ENCODE measurements around the gene PRMT3. TPM values are rescaled to one million over a fixed set of nuclear protein-coding genes. Genes with fewer than 3 reads are reported as not detected.

Gene PRMT3
- total RNA-seq, 1 donor from 2014 or later: 10.2 TPM

DNA sequence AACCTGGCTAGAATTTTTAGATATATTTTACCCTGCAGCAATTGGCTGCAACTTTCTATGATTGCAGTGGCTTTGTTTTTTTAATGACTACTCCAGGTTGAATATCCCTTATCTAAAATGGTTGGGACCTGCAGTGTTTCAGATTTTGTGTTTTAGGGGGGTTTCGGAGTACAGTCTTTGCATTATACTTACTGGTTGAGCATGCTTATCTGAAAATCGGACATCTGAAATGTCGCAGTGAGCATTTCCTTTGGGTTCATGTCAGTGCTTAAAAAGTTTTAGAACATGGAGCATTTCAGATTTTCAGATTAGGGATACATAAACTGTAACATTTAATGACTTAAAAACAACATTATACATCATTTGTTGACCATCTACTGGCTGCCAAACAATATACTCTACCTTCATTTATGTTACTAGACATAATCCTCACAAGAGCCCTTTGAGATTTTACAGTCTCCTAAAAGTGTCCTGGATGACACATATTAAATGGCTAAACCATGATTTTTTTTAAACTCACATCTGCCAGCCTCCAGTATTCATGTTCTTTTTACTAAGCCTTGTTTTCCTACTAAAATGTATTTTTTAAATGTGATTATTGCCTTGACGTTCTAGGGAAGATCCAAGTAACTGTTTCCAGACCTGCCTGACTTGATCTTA lies 66.3 kb downstream of the PRMT3 start:
- no peaks in the 10 kb centered on the region for H3K27me3 ChIP-seq
- no peak overlapping the region for H3K4me3 ChIP-seq
- DNase-seq: no peak
- H3K36me3 ChIP-seq: no peaks in the 10 kb centered on the region
- TF ChIP-seq, protein P1, sequence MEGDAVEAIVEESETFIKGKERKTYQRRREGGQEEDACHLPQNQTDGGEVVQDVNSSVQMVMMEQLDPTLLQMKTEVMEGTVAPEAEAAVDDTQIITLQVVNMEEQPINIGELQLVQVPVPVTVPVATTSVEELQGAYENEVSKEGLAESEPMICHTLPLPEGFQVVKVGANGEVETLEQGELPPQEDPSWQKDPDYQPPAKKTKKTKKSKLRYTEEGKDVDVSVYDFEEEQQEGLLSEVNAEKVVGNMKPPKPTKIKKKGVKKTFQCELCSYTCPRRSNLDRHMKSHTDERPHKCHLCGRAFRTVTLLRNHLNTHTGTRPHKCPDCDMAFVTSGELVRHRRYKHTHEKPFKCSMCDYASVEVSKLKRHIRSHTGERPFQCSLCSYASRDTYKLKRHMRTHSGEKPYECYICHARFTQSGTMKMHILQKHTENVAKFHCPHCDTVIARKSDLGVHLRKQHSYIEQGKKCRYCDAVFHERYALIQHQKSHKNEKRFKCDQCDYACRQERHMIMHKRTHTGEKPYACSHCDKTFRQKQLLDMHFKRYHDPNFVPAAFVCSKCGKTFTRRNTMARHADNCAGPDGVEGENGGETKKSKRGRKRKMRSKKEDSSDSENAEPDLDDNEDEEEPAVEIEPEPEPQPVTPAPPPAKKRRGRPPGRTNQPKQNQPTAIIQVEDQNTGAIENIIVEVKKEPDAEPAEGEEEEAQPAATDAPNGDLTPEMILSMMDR (IDR thresholded peaks at IDR 0.05): no peak
- H3K4me1 ChIP-seq: no peaks in the 10 kb centered on the region
- no peak overlapping the region for H3K27ac ChIP-seq
- no peaks in the 10 kb centered on the region for H3K9me3 ChIP-seq
- no peak for ATAC-seq
- intact Hi-C loops (cut with DNase I): no loop called here

GRCh38 chr11:20457001-20457799 lies 69.7 kb downstream of the PRMT3 start:
- Histone ChIP-seq H3K9me3 (no peaks in the 10 kb centered on the region), H3K27me3 (no peaks in the 10 kb centered on the region), H3K4me3 (no peak overlapping the region), H3K36me3 (no peaks in the 10 kb centered on the region), H3K27ac (no peak overlapping the region), H3K4me1 (no peaks in the 10 kb centered on the region)
- TF ChIP-seq, protein P1 (IDR thresholded peaks at IDR 0.05): no peak
- ATAC-seq (no peak), DNase-seq (no peak)
- intact Hi-C loops (cut with DNase I): no loop called here

DNA sequence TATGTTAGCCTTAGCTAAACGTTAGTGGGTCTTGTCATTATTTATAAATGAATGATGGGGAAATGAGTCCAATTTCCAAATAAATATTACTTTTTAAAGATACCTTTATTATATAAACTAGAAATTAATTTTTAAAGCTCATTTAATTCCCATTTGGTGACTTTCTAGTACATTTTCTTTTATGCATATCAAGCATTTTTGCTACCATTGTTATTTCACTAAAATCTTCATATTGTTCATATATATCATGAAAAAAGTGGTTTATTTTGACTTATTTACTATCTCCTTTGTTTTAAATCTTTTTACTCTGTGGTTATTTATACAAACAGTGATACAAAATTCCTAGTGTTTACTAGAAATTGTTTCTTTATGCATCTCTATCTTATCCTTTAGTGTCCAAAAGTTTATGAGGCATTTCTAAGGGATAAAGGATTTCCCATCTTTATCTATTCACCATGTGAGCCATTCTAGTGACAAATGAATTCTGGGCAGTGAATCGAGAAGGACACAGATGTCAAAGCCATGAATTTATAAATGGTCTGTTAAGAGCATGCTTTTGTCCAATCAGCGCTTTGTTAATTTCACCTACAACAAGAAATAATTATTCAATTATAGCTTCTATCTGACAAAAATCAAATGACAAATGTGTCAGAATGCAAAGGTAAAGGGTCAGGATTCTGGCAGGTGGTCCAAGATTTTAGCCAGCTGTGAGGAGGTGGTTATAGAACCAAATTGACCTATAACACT lies 70.6 kb downstream of the PRMT3 start:
- DNase-seq: no peak
- Histone ChIP-seq H3K27me3 (no peaks in the 10 kb centered on the region), H3K36me3 (no peaks in the 10 kb centered on the region), H3K9me3 (no peaks in the 10 kb centered on the region), H3K4me1 (no peaks in the 10 kb centered on the region), H3K27ac (no peak overlapping the region), H3K4me3 (no peak overlapping the region)
- no peak for ATAC-seq
- TF ChIP-seq, protein P1 (IDR thresholded peaks at IDR 0.05): no peak
- intact Hi-C loops (cut with DNase I): no loop called here

- TF ChIP-seq, protein P1 (IDR thresholded peaks at IDR 0.05): no peak
- Histone ChIP-seq H3K27ac (no peak overlapping the region), H3K4me1 (no peaks in the 10 kb centered on the region), H3K27me3 (no peaks in the 10 kb centered on the region), H3K4me3 (no peak overlapping the region), H3K9me3 (no peaks in the 10 kb centered on the region), H3K36me3 (no peaks in the 10 kb centered on the region)
- ATAC-seq: no peak
- intact Hi-C loops (cut with DNase I): no loop called here
- no peak for DNase-seq
These were observed 71.6 kb downstream of the PRMT3 start for GRCh38 chr11:20458905-20459632.

DNA sequence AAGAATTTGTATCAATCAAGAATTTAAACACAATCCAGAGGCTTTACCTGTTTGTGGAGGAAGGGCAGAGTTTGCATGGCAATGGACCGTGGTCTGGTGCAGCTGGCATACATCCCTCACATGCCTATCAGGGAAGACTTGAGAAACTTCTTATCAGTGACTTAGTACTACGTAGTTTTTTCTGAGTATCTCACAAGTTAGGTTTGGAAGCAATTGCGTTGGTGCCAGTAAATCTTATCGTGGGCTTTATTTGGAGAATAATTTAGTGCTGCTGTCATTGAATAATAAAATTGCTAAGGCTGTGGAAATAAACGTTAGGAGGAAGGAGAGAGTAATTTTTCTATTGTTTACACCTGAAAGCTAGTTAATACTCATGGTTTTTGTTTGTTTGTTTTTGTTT lies 72.3 kb downstream of the PRMT3 start:
- DNase-seq (no peak), ATAC-seq (no peak)
- H3K4me3 ChIP-seq: no peak overlapping the region
- no peak overlapping the region for H3K27ac ChIP-seq
- H3K4me1 ChIP-seq: no peaks in the 10 kb centered on the region
- H3K9me3 ChIP-seq: no peaks in the 10 kb centered on the region
- peaks cover 6% of the 10 kb centered on the region for H3K36me3 ChIP-seq
- TF ChIP-seq, protein P1 (IDR thresholded peaks at IDR 0.05): no peak
- H3K27me3 ChIP-seq: no peaks in the 10 kb centered on the region
- intact Hi-C loops (cut with DNase I): no loop called here

All from upper lobe of right lung (tissue), 1 donor.